GM12864 (cell line): ENCODE measurements around the gene OR2H1.

Experiments used
- DNase-seq: peaks from one replicate; pipeline ENCODE4 v3.0.0-alpha.2; 2011; ENCODE audit warnings: low read depth
- H3K4me3 ChIP-seq: 2 replicates; pipeline ENCODE4 v1.5.1; 2011; ENCODE audit warnings: mild to moderate bottlenecking, low read depth, low read length, control low read depth
- TF ChIP-seq, protein P1 (sequence below): IDR thresholded peaks from 2 replicates; pipeline ENCODE4 v1.5.1; 2011; ENCODE audit warnings: low read depth, mild to moderate bottlenecking, moderate library complexity, low read length, control low read depth, inconsistent platforms; ENCODE audit errors: missing control alignments

Gene OR2H1

DNA sequence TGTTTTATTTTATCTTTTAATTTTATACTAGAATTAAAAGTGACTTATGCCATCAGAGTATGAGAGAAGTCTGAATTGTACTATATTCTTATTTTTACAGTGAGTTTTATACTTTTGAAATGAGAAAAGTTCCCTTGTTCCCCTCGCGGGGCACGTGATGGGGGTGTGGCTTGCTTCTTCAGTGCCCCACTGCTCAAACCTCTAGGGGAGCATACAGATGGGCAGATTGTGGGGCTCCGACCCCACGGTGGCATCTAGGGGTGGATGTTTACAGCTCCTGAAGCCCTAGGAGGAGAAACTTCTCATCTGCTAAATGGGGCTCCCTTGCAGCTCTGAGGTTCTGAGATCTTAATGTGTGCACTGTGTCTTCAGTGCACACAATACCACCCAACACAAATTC is 42.7 kb downstream of the OR2H1 start:
- TF ChIP-seq, protein P1, sequence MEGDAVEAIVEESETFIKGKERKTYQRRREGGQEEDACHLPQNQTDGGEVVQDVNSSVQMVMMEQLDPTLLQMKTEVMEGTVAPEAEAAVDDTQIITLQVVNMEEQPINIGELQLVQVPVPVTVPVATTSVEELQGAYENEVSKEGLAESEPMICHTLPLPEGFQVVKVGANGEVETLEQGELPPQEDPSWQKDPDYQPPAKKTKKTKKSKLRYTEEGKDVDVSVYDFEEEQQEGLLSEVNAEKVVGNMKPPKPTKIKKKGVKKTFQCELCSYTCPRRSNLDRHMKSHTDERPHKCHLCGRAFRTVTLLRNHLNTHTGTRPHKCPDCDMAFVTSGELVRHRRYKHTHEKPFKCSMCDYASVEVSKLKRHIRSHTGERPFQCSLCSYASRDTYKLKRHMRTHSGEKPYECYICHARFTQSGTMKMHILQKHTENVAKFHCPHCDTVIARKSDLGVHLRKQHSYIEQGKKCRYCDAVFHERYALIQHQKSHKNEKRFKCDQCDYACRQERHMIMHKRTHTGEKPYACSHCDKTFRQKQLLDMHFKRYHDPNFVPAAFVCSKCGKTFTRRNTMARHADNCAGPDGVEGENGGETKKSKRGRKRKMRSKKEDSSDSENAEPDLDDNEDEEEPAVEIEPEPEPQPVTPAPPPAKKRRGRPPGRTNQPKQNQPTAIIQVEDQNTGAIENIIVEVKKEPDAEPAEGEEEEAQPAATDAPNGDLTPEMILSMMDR, result no peak
- no peak overlapping the region for H3K4me3 ChIP-seq
- DNase-seq, result no peak

GRCh38 chr6:29500594-29500993 is 43.6 kb downstream of the OR2H1 start:
- TF ChIP-seq, protein P1, result no peak
- DNase-seq, result no peak
- H3K4me3 ChIP-seq, result no peak overlapping the region

- TF ChIP-seq, protein P1, result no peak
- no peak for DNase-seq
- no peak overlapping the region for H3K4me3 ChIP-seq
Measured at GRCh38 chr6:29501106-29501505, 44.2 kb downstream of the OR2H1 start.

GRCh38 chr6:29502181-29502580 is 45.2 kb downstream of the OR2H1 start:
- DNase-seq, result no peak
- no peak overlapping the region for H3K4me3 ChIP-seq
- TF ChIP-seq, protein P1, result no peak

DNA sequence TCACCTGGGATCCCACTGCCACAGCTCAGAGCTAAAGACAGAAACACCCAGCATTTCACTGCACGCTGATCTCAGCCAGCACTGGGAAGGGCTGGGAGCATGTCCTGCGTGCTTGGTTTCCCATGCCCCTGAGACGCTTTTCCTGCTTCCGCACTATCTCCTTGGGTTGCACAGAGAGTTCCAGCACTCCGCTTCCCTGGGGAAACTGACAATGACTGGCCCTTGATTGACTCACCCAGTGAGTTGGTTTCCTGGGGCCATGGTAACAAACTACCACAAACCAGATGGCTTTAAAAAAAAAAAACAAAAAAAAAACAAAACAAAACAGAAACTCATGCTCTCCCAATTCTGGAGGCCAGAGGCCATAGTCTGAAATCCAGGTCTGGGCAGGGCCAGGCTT is 45.6 kb downstream of the OR2H1 start:
- TF ChIP-seq, protein P1, result no peak
- no peak overlapping the region for H3K4me3 ChIP-seq
- no peak for DNase-seq

GRCh38 chr6:29504961-29505360 is 48.0 kb downstream of the OR2H1 start:
- TF ChIP-seq, protein P1, result no peak
- DNase-seq, result no peak
- H3K4me3 ChIP-seq, result no peak overlapping the region

DNA sequence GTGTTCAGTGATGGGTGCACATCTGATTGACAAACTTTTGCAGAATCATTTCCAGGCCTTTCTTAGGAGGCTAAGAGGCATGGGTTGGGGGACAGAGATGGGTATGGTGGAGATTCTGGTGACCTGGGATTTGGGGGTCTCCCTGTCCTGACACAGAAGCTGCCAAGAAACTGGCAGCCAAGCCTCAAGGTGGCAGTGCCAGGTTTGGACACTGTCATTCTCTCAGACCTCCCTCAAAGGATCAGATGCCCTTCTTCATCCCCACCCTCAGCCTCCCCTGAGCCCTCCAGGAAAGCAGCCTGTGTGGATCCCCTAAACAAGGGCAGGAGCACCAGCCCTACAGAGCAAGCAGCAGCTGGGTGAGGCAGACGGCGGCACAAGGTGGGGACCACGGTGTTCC is 48.9 kb downstream of the OR2H1 start:
- TF ChIP-seq, protein P1, result no peak
- no peak for DNase-seq

More for the DNA sequence above, 48.9 kb downstream of the OR2H1 start:
- no peak overlapping the region for H3K4me3 ChIP-seq
